Fibroblast of villous mesenchyme (primary cell): Measurements from ENCODE around the gene IL20. TPM values are rescaled to one million over a fixed set of nuclear protein-coding genes. Genes with fewer than 3 reads are reported as not detected.

Source experiments
- DNase-seq: peaks from one replicate; pipeline ENCODE4 v3.0.0-alpha.2; 2010; ENCODE audit warnings: low read depth
- H3K4me3 ChIP-seq: 2 replicates; pipeline ENCODE4 v1.5.1; 2011; ENCODE audit warnings: low read depth, mild to moderate bottlenecking, low read length
- total RNA-seq: library from RNA; depleted of rRNA; stranded (reverse); fragments of >200 nt; gene quantifications from 2 replicates; pipeline ENCODE4 v1.2.3, GENCODE V29; 2012
- TF ChIP-seq, protein P1 (sequence below): IDR thresholded peaks from 2 replicates; pipeline ENCODE4 v1.5.1; 2012; ENCODE audit warnings: low read depth, mild to moderate bottlenecking, low read length; ENCODE audit not compliant: insufficient read depth

IL20 gene
- total RNA-seq, 1 donor, result 0.86 TPM

- DNase-seq, result no peak
- no peak overlapping the region for H3K4me3 ChIP-seq
- TF ChIP-seq, protein P1, sequence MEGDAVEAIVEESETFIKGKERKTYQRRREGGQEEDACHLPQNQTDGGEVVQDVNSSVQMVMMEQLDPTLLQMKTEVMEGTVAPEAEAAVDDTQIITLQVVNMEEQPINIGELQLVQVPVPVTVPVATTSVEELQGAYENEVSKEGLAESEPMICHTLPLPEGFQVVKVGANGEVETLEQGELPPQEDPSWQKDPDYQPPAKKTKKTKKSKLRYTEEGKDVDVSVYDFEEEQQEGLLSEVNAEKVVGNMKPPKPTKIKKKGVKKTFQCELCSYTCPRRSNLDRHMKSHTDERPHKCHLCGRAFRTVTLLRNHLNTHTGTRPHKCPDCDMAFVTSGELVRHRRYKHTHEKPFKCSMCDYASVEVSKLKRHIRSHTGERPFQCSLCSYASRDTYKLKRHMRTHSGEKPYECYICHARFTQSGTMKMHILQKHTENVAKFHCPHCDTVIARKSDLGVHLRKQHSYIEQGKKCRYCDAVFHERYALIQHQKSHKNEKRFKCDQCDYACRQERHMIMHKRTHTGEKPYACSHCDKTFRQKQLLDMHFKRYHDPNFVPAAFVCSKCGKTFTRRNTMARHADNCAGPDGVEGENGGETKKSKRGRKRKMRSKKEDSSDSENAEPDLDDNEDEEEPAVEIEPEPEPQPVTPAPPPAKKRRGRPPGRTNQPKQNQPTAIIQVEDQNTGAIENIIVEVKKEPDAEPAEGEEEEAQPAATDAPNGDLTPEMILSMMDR, result no peak
These were observed 37.4 kb upstream of the IL20 start for GRCh38 chr1:206828061-206828460.

- TF ChIP-seq, protein P1, result peak; percentile 17
- DNase-seq, result no peak
- no peak overlapping the region for H3K4me3 ChIP-seq
These were observed 36.7 kb upstream of the IL20 start for GRCh38 chr1:206828765-206829164.

DNA sequence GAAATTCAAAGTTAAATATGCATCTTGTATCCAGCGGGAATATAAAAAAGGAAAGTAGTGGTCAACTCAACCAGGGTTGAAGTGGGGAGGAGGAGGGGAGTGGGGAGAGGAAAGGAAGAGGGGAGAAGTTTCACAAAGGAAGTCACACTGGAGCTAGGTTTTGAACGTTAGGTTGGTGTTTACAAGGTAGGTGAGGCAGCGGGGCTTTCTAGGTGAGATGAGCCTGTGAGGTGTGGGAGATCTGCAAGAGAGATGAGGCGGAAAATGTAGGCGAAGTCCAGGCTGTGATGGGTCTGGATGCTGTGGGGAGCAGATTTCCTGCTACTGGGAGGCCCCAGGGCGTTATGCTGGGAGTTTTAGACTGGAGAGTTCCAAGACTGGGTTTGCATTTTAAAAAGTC is 36.1 kb upstream of the IL20 start:
- TF ChIP-seq, protein P1, result no peak
- H3K4me3 ChIP-seq, result no peak overlapping the region
- DNase-seq, result no peak

- no peak for DNase-seq
- TF ChIP-seq, protein P1, result no peak
These were observed 35.5 kb upstream of the IL20 start for GRCh38 chr1:206829875-206830274.

DNA sequence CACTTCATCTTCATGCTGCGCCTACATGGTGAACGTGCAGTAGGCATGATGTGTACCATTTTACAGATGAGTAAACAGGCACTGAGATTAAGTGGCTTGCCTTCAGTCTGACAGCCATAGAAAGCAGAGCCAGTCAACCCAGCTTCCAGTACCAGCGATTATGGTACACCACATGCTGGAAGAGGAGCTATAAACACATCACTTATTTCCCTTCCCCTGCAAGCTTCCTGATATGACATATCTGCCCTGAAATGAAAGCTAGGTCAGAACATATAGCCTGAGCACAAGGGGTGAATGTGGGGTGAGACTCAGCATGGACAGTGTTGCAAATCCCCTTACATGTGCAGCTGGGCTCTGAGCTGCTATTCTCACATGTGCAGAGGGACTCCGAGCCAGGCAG is 33.8 kb upstream of the IL20 start:
- no peak for DNase-seq
- H3K4me3 ChIP-seq, result no peak overlapping the region
- TF ChIP-seq, protein P1, result no peak

More at GRCh38 chr1:206829875-206830274, 35.5 kb upstream of the IL20 start:
- no peak overlapping the region for H3K4me3 ChIP-seq

DNA sequence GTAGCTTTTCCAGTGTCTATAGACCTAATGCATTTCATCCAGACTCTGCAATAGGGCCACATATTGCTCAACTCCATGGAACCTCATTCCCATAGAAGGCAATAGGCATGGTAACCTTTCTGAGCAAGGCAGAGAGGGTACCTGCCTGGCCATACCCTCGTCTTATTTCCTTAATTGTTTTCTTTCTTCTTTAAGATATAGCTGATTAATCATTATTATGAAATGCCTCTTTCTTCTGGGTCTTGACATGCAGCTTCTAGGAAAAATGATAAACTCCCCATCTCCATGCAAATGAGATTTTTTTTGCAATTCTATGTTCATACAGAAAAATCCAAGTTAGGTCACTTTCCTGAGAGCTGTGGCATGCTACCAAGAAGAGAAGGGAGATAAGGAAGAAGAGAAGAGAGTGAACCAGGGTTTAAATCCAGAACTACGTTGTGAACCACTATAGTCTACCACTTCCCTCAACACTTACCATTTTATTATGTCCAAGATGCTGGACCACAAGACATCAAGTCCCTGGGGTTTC is 33.0 kb upstream of the IL20 start:
- TF ChIP-seq, protein P1, result no peak
- H3K4me3 ChIP-seq, result no peak overlapping the region
- no peak for DNase-seq

GRCh38 chr1:206833106-206833680 is 32.2 kb upstream of the IL20 start:
- TF ChIP-seq, protein P1, result no peak
- H3K4me3 ChIP-seq, result no peak overlapping the region
- no peak for DNase-seq
